ENCODE data around the gene NSMF. TPM values are rescaled to one million over a fixed set of nuclear protein-coding genes. Genes with fewer than 3 reads are reported as not detected.

NSMF gene
- total RNA-seq, 2 donors from 2014 or later, result 58.9 to 66.0 TPM

GRCh38 chr9:137491735-137492432, 32.8 kb upstream of the NSMF start:
- H3K4me3 ChIP-seq (ENCODE audit: low read length), result no peak overlapping the region
- no peaks in the 10 kb centered on the region for H3K9me3 ChIP-seq (ENCODE audit: control insufficient read depth, low read length)
- Mint-ChIP-seq H3K27me3 (ENCODE audit: insufficient read depth) (no peaks in the 10 kb centered on the region), H3K4me3 (no peak overlapping the region), H3K27ac (no peak overlapping the region), H3K36me3 (ENCODE audit: low read depth) (no peaks in the 10 kb centered on the region), H3K9me3 (no peaks in the 10 kb centered on the region), H3K4me1 (no peaks in the 10 kb centered on the region)
- H3K9ac ChIP-seq (ENCODE audit: extremely low read depth, low read length, poor library complexity, severe bottlenecking), result no peak overlapping the region
- no peak for DNase-seq
- no peaks in the 10 kb centered on the region for H3K36me3 ChIP-seq (ENCODE audit: control insufficient read depth, insufficient read depth, low read length)
- no peaks in the 10 kb centered on the region for H3K27me3 ChIP-seq (ENCODE audit: control insufficient read depth, insufficient read depth, low read length, poor library complexity, severe bottlenecking)
- H3K4me1 ChIP-seq (ENCODE audit: control insufficient read depth, insufficient read depth, low read length), result no peaks in the 10 kb centered on the region
- no peak overlapping the region for H3K27ac ChIP-seq (ENCODE audit: low read depth, low read length)
- 91 to 93% methylated on average over 10 to 13 of the region's 13 CpGs for WGBS, 2 experiments (ENCODE audit: insufficient coverage in 1 of 2, insufficient read length in 1 of 2)
- no peak for TF ChIP-seq CTCF (conservative IDR thresholded peaks at IDR 0.05)

GRCh38 chr9:137490532-137491186, 31.5 kb upstream of the NSMF start:
- H3K4me1 Mint-ChIP-seq, result no peaks in the 10 kb centered on the region
- H3K27me3 Mint-ChIP-seq (ENCODE audit: insufficient read depth), result no peaks in the 10 kb centered on the region
- no peak overlapping the region for H3K4me3 ChIP-seq (ENCODE audit: low read length)
- no peak for DNase-seq
- H3K4me3 Mint-ChIP-seq, result no peak overlapping the region
- H3K9ac ChIP-seq (ENCODE audit: extremely low read depth, low read length, poor library complexity, severe bottlenecking), result no peak overlapping the region
- H3K27ac ChIP-seq (ENCODE audit: low read depth, low read length), result no peak overlapping the region
- H3K27me3 ChIP-seq (ENCODE audit: control insufficient read depth, insufficient read depth, low read length, poor library complexity, severe bottlenecking), result no peaks in the 10 kb centered on the region
- H3K36me3 ChIP-seq (ENCODE audit: control insufficient read depth, insufficient read depth, low read length), result no peaks in the 10 kb centered on the region
- no peaks in the 10 kb centered on the region for H3K4me1 ChIP-seq (ENCODE audit: control insufficient read depth, insufficient read depth, low read length)
- no peaks in the 10 kb centered on the region for H3K36me3 Mint-ChIP-seq (ENCODE audit: low read depth)
- WGBS, 2 experiments (ENCODE audit: insufficient coverage in 1 of 2, insufficient read length in 1 of 2), result 88 to 93% methylated on average over 4 to 9 of the region's 9 CpGs
- no peak for TF ChIP-seq CTCF (conservative IDR thresholded peaks at IDR 0.05)
- H3K27ac Mint-ChIP-seq, result no peak overlapping the region
- no peaks in the 10 kb centered on the region for H3K9me3 ChIP-seq (ENCODE audit: control insufficient read depth, low read length)
- no peaks in the 10 kb centered on the region for H3K9me3 Mint-ChIP-seq

GRCh38 chr9:137488906-137489305, 29.8 kb upstream of the NSMF start:
- Histone ChIP-seq H3K27me3 (ENCODE audit: control insufficient read depth, insufficient read depth, low read length, poor library complexity, severe bottlenecking) (no peaks in the 10 kb centered on the region), H3K27ac (ENCODE audit: low read depth, low read length) (no peak overlapping the region), H3K9me3 (ENCODE audit: control insufficient read depth, low read length) (no peaks in the 10 kb centered on the region), H3K4me1 (ENCODE audit: control insufficient read depth, insufficient read depth, low read length) (no peaks in the 10 kb centered on the region), H3K4me3 (ENCODE audit: low read length) (no peak overlapping the region), H3K9ac (ENCODE audit: extremely low read depth, low read length, poor library complexity, severe bottlenecking) (no peak overlapping the region), H3K36me3 (ENCODE audit: control insufficient read depth, insufficient read depth, low read length) (no peaks in the 10 kb centered on the region)
- H3K4me3 Mint-ChIP-seq, result no peak overlapping the region
- H3K27ac Mint-ChIP-seq, result no peak overlapping the region
- DNase-seq, result no peak
- H3K4me1 Mint-ChIP-seq, result no peaks in the 10 kb centered on the region
- TF ChIP-seq CTCF (conservative IDR thresholded peaks at IDR 0.05), result no peak
- H3K9me3 Mint-ChIP-seq, result no peaks in the 10 kb centered on the region
- WGBS, 2 experiments (ENCODE audit: insufficient coverage in 1 of 2, insufficient read length in 1 of 2), result 92 to 97% methylated on average over 4 to 6 of the region's 6 CpGs
- no peaks in the 10 kb centered on the region for H3K36me3 Mint-ChIP-seq (ENCODE audit: low read depth)
- no peaks in the 10 kb centered on the region for H3K27me3 Mint-ChIP-seq (ENCODE audit: insufficient read depth)
